OCI-LY7 (cell line): ENCODE measurements around the gene SULF2.

Experiments
- EZH2phosphoT487 ChIP-seq: fragments of 200-600 bp; sonication (generic); IDR thresholded peaks from 2 replicates; pipeline ENCODE4 v1.6.1; 2018; ENCODE audit warnings: low read depth, borderline replicate concordance, mild to moderate bottlenecking, mixed run types, antibody characterized with exemption, low read length, moderate library complexity, mixed read lengths
- TF ChIP-seq, protein P1 (sequence below): fragments of 200-600 bp; sonication (generic); conservative IDR thresholded peaks from 2 replicates; pipeline ENCODE4 v1.5.1; 2014; ENCODE audit warnings: mild to moderate bottlenecking, antibody characterized with exemption, low read length, moderate library complexity, mixed read lengths

DNA sequence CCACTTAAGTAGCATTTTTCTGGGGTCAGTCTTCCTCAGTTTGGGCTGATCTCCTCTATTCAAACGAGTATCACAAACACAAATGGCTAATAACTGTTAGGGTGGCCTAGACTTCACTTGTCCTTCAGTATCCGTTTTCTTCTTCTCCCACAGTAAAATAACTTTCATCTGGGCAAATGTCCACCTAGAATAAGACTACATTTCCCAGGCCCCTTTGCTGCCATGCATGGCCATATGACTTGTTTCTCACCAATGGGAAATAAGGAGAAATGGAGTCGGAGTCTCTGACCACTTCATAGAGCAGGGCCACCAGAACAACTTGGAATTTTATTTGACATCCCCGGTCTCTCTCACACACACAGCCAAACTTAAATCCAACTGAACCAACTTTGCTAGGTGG, 51.4 kb downstream of the SULF2 start:
- TF ChIP-seq, protein P1, sequence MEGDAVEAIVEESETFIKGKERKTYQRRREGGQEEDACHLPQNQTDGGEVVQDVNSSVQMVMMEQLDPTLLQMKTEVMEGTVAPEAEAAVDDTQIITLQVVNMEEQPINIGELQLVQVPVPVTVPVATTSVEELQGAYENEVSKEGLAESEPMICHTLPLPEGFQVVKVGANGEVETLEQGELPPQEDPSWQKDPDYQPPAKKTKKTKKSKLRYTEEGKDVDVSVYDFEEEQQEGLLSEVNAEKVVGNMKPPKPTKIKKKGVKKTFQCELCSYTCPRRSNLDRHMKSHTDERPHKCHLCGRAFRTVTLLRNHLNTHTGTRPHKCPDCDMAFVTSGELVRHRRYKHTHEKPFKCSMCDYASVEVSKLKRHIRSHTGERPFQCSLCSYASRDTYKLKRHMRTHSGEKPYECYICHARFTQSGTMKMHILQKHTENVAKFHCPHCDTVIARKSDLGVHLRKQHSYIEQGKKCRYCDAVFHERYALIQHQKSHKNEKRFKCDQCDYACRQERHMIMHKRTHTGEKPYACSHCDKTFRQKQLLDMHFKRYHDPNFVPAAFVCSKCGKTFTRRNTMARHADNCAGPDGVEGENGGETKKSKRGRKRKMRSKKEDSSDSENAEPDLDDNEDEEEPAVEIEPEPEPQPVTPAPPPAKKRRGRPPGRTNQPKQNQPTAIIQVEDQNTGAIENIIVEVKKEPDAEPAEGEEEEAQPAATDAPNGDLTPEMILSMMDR = no peak
- no peak for TF ChIP-seq EZH2phosphoT487
